LNCAP (cell line): ENCODE data around the gene ATXN7L2.

Experiments
- TF ChIP-seq, protein P1 (sequence below): fragments of 450-650 bp; IDR thresholded peaks from 2 replicates; pipeline ENCODE4 v1.5.1; 2017; ENCODE audit warnings: mild to moderate bottlenecking

Gene ATXN7L2

DNA sequence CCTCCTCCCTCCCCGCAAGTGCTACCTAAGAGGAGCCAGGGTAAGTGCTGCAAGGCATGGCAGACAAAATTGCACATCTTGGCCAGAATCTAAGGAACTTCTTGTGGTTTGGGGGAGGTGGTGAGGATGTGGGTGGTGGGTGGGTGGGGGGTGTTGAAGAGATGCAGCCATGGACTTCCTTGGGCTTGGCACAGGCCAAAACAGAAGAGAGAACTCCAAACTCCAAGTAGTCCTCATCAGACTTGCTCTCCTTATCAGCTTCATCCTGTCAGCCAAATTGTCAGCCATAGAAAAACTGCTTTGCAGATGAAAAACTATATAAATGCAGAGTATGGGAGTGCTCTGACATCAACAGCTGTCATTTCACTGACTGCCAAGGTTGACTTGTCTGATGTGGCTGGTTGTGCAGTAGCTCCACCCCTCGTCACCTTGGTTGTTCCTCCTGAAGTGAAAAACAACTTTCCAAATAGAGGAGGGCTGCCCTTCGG is 18.7 kb downstream of the ATXN7L2 start:
- TF ChIP-seq, protein P1, sequence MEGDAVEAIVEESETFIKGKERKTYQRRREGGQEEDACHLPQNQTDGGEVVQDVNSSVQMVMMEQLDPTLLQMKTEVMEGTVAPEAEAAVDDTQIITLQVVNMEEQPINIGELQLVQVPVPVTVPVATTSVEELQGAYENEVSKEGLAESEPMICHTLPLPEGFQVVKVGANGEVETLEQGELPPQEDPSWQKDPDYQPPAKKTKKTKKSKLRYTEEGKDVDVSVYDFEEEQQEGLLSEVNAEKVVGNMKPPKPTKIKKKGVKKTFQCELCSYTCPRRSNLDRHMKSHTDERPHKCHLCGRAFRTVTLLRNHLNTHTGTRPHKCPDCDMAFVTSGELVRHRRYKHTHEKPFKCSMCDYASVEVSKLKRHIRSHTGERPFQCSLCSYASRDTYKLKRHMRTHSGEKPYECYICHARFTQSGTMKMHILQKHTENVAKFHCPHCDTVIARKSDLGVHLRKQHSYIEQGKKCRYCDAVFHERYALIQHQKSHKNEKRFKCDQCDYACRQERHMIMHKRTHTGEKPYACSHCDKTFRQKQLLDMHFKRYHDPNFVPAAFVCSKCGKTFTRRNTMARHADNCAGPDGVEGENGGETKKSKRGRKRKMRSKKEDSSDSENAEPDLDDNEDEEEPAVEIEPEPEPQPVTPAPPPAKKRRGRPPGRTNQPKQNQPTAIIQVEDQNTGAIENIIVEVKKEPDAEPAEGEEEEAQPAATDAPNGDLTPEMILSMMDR: no peak

DNA sequence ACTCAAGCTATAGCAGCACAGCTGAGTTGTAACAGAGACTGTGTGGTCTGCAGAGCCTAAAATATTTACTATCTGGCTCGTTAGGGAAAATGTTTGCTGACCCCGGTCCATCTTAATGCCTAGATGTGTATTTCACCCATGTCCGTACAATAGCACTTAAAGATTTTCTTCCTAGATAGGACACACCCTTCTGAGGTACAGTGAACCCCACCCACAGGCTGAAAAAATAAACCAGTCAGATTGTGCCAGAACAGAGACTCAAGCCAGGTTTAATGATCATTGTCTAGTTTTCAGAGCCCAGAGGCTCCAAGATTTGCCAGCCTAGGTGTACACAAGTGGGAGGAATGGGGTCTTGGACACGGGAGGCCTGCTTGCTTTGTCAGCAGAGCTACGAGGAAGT is 20.2 kb downstream of the ATXN7L2 start:
- TF ChIP-seq, protein P1: no peak

DNA sequence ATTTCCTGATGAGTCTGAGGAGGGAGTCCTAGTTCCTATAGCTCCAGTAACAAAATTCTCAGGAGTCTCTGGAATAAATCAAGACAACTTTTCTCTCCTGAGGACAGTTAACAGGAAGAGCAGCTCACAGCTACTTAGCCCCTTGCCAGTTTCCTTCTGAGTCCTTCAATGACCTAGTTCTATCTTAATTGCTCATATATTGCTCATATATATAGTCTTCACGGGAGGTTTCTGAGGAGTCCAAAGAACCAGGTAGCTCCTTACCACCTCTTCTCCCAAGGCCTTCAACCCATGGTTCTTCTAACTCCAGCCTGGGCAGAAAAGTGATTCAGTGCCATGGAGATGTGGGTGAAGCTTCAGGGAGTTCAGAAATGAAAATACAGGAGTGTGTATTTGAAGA is 21.3 kb downstream of the ATXN7L2 start:
- TF ChIP-seq, protein P1: no peak

DNA sequence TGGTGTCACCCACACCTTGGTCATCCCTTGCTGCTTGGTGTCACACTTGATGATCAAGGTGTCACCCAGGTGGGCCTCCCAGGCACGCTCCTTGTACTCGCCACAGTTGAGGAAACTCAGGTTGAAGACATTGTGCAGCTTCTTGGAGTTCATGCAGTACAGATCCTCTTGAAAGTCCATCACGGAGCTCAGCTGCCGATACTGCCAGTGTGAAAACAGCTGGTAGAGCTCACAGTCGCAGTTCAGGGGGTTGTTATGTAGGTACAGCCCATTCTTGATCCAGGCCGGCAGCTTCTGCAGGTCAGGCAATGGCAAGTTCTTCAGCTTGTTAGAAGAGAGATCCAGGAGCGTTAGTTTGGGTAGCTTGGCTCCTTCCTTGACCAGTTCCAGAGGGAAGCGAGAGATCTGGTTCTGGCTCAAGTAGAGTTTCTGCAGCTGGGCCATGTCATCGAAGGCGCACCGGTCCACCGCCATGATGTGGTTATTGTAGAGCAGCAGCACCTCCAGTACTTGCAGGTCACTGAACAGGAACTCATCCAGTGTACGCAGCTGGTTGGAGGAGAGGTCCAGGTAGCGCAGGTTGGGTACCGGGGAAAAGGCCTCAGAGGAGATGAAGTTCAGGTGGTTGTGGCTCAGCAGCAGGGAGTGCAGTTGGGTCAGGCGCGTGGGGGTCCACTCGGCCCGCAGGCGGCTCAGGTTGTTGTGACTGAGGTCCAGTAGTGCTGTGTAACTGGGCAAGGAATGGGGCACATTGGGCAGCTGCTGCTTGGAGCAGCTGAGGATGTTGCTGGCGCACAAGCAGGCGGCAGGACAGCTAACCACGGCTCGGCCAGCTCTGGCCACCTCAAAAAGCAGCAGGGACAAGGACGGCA is 24.5 kb downstream of the ATXN7L2 start:
- TF ChIP-seq, protein P1: no peak

DNA sequence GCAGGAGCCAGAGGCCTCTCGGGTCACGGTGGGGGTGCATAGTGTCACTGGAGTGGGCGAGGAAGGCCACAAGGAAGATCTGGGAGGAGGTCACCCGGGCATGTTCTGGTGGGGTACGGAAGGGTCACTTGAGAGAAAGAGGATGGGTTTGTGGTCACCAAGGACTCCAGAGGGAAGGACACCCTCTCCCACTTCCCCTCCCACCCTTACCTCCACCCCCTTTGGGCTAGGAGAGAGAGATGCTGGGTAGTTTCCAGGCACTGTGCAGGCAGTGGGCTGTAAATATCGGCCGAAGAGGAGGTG is 25.1 kb downstream of the ATXN7L2 start:
- TF ChIP-seq, protein P1: no peak

DNA sequence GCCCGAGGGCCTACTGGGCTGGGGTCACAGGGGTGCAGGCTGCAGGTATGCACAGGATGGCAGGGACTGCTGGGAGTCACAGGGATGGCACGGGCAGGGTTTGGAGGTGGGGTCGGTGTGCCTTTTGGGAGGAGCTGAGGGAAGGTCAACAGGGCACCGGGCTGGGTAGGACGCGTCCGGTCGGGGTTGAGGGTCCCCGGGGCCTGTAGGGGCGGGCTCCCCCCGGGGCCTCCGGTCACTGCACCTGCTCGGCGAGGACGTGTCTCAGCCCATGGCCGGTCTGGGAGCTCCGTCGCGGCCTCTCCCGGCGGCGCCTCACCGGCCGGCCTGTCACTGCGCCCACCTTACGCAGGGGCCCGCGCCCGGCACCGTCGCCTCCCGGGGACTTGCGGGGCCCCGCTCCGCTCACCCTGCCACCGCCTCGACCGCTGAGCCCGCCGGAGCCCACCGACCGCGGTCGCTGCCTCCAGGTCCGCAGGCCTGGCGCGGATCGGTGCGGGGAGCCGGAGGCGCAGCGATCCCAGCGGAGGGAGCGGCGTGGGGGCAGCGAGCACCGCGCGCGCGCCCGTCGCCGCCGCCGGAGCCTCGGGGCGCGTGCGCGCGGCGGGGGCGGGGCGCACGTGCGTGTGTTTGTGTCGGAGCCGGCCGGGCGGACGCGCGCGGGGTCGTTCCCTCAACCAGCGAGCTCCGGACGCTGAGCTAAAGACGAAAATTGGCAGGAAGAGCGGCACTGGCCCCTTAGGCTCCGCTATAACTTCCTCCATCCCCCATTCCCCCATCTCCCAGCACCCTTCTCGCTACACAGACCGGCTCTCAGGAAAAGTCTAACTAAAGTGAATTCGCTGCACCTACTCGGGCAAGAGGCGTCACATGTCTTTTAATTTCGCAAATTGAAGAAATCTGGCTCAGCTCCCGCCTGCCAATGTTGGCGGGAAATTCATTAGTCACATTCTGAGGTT is 25.8 kb downstream of the ATXN7L2 start, which contains the start of gene AMIGO1:
Gene AMIGO1 (minus strand): TSS at position 552 of the 959 bp plus-strand sequence. CDS start 815 bp downstream, outside the sequence.
- TF ChIP-seq, protein P1: no peak

DNA sequence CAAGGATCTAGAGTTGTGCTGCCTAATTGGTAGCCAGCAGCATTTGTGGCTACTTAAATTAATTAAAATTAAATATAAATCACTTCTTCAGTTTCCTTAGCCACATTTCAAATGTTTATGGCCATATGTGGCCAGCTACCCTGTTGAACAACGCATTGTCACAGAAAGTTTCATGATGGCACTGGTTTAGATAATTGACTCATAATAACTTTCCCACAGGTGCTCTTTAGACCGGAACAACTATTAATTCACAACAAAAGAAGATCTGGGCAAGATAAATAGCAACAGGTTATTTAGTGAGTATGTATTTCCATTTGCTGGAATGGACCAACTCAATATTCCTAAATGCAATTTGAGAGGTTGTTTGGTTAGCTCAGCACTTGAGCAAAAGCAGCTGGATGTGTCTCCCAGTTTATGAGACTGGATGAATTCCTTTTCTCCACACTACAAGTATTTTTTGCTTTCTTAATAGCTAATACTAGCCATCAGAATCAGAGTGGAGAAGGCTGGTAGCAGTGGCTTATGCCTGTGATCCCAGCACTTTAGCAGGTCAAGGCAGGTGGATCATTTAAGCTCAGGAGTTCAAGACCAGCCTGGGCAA is 29.5 kb downstream of the ATXN7L2 start:
- TF ChIP-seq, protein P1: no peak
